GM18520 (cell line): ENCODE data around the gene AFM.

Source experiments
- ATAC-seq: cut with Tn5 transposase; IDR thresholded peaks from one replicate; pipeline ENCODE4 v1.9.1; 2021; ENCODE audit not compliant: unreplicated experiment

AFM gene, protein sequence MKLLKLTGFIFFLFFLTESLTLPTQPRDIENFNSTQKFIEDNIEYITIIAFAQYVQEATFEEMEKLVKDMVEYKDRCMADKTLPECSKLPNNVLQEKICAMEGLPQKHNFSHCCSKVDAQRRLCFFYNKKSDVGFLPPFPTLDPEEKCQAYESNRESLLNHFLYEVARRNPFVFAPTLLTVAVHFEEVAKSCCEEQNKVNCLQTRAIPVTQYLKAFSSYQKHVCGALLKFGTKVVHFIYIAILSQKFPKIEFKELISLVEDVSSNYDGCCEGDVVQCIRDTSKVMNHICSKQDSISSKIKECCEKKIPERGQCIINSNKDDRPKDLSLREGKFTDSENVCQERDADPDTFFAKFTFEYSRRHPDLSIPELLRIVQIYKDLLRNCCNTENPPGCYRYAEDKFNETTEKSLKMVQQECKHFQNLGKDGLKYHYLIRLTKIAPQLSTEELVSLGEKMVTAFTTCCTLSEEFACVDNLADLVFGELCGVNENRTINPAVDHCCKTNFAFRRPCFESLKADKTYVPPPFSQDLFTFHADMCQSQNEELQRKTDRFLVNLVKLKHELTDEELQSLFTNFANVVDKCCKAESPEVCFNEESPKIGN

DNA sequence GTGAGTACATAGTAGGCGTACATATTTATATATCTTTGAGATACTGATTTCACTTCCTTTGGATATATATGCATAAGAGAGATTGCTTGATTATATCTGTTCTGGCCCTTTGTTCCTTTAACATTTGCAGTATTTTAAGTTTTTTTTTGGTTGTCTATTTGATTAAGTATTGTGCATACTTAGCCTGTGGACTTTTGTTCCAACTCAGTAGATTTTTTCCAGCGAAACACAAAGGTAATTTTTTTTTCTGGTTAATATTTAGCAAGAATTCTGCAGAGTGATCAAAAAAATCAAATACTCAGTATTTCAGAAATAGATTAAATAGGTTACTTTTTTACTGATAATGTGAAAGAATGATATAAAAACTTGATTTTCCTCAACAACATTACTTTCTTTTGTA lies at the start of gene AFM:
TSS of gene AFM (plus strand) at position 388 of the 400 bp plus-strand sequence. CDS start 31 bp downstream, outside the sequence.
- no peak for ATAC-seq

DNA sequence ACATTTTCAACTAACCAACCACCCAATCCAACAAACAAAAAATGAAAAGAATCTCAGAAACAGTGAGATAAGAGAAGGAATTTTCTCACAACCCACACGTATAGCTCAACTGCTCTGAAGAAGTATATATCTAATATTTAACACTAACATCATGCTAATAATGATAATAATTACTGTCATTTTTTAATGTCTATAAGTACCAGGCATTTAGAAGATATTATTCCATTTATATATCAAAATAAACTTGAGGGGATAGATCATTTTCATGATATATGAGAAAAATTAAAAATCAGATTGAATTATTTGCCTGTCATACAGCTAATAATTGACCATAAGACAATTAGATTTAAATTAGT lies 49.8 kb upstream of the AFM start:
- ATAC-seq = no peak

GRCh38 chr4:73432169-73433000 lies 49.2 kb upstream of the AFM start:
- ATAC-seq = no peak

GRCh38 chr4:73433140-73433539 lies 48.4 kb upstream of the AFM start:
- no peak for ATAC-seq

DNA sequence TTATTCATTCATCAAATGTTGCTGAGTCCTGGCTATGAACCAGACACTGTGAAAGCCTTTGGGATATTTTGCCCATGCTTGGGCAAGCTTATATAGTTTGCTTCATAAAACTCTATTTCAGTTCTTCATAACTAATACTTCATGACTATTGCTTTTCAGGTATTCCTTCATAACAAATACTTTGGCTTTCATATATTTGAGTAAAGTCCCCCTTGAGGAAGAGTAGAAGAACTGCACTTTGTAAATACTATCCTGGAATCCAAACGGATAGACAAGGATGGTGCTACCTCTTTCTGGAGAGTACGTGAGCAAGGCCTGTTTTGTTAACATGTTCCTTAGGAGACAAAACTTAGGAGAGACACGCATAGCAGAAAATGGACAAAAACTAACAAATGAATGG lies 47.2 kb upstream of the AFM start:
- no peak for ATAC-seq

- ATAC-seq = no peak
Measured at GRCh38 chr4:73435984-73436383, 45.6 kb upstream of the AFM start, which contains the start of gene AFP. Gene AFP, plus strand, starts transcription at chr4:73436221. Its CDS starts 42 bp downstream, at chr4:73436263.

DNA sequence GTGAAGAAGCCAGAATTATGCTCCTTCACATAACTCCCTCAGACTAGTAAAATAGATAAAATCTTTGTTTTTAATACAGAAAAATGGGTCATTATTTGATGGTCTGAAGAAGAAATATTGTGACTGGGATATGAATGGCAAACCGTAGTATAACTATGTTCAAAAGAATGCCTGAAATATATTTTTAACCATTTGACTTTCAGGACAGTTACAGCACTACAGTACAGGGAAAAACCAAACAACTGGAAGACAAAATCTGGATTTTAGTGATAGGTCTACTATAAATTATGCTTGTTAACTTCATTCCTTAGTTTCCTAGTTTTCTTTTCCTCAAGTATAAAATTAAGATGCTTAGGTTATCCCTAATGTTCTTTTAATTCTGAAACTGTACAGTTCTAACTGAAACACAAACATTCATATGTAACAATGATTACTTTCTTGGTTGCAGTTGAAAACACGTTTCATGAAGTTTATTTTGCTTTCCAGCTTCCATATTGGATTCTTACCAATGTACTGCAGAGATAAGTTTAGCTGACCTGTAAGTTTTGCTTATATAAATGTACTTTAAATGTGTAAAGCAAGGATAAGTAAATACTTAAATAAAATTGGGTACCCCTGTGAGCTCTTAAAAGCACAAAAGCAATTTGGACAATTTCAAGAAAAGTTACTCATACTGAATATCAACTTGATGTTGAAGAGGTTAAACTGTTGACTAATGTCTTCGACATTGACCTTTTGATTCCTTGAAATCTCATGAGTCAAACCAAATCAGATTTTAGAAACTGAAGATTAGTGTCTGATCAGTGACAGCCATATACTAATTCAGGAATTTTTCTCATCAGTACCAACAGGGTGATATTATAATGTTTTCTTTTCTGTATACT lies 44.6 kb upstream of the AFM start:
- ATAC-seq = no peak

DNA sequence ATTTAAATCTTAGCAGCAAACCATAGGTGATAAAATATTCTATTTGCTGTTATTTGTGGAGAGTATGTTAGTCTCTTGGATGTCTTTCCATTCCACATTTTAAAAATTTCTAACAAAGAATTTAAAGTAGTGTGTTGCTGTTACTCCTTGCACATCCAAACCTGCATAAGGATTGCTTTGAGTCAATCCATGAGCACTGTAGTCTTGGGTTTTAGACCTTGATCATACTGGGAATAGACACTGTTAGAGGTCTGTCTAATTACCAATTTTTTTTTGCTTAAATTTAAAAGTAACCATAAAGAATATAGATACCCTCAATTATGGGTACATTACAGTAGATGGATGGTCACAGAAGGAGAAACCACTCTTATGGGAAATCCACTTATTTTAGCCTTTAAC lies 44.0 kb upstream of the AFM start:
- ATAC-seq = no peak

- no peak for ATAC-seq
Measured at GRCh38 chr4:73438048-73438447, 43.5 kb upstream of the AFM start.

GRCh38 chr4:73438582-73439215 lies 42.8 kb upstream of the AFM start:
- no peak for ATAC-seq

GRCh38 chr4:73439445-73439844 lies 42.1 kb upstream of the AFM start:
- no peak for ATAC-seq

DNA sequence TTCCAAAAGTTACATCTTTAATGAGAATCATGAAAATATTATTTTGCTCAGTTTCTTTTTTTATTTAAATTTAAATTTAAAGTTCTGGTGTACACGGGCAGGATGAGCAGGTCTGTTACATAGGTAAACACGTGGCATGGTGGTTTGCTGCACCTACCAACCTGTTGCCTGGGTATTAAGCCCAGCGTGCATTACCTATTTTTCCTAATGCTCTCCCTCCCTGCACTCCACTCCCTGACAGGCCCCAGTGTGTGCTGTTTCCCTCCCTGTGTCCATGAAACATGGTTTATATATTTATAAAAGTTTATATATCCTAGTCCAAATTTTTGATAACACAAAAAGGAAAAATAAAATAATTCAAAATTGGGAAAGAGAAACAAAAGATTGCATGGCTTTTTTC lies 41.6 kb upstream of the AFM start:
- no peak for ATAC-seq

GRCh38 chr4:73440653-73441052 lies 40.9 kb upstream of the AFM start:
- ATAC-seq = no peak

DNA sequence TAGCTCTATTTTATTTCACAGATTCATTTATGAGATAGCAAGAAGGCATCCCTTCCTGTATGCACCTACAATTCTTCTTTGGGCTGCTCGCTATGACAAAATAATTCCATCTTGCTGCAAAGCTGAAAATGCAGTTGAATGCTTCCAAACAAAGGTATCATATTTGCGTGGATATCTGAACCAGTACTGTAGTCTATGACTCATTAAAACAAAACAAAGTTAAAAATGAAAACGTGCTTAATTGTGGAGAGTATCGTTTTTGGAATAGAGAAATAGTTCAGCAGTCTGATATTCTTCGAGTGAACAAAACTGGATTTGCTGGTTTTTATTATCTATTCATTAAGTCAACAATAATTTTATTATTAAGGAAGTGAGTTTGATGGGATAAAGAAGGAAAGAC lies 39.3 kb upstream of the AFM start:
- no peak for ATAC-seq

GRCh38 chr4:73443224-73443623 lies 38.3 kb upstream of the AFM start:
- no peak for ATAC-seq

- no peak for ATAC-seq
Measured at GRCh38 chr4:73445383-73446335, 35.9 kb upstream of the AFM start.

DNA sequence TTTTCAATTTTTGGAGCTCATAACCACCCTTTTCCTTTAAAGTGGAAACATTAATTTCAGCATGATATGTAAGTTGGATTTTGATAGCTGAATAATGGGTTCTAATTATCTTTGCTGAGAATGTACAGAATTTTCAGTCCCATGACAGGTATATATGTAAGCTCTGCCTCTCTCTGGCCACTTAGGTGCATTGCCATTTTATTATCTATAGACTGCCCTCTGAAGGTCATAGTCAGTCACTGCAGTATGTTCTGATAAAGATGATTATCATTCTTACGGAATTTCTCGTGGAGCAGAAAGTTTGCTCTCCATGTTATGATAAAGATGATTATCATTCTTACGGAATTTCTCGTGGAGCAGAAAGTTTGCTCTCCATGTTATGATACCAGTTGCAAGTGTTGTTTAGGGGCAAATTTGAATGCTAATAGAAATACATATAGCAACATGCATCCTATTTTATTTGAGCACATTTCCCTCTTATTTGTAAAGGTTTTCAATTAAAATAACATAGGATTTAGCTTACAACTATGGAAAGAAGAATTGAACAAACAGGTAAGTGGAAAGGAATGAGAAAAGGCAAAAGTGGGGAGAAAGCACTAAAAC lies 35.1 kb upstream of the AFM start:
- peak; percentile 96 for ATAC-seq

GRCh38 chr4:73447671-73448070 lies 33.9 kb upstream of the AFM start:
- no peak for ATAC-seq
